NCI-H82 treated with DMSO at 0.1 percent for 48 hours (cell line): ENCODE results near the gene FOXD3.

Experiments
- DNase-seq: peaks from one replicate; lab custom pipeline; 2025; ENCODE audit not compliant: unreplicated experiment; lab: John Stamatoyannopoulos, UW

Gene FOXD3

GRCh38 chr1:63322114-63322943 is at the start of gene FOXD3:
Gene FOXD3, plus strand, starts transcription at chr1:63322567. Its CDS starts 492 bp downstream, at chr1:63323059.
- no peak for DNase-seq

- no peak for DNase-seq
These were observed 49.6 kb upstream of the FOXD3 start for GRCh38 chr1:63272811-63273210.

GRCh38 chr1:63274371-63274770 is 48.0 kb upstream of the FOXD3 start:
- DNase-seq: no peak

- no peak for DNase-seq
These were observed 47.4 kb upstream of the FOXD3 start for GRCh38 chr1:63274979-63275378.

GRCh38 chr1:63276624-63277023 is 45.7 kb upstream of the FOXD3 start:
- peak; percentile 84 for DNase-seq

GRCh38 chr1:63277195-63278192 is 44.9 kb upstream of the FOXD3 start:
- DNase-seq: peak; percentile 95

GRCh38 chr1:63281753-63282152 is 40.6 kb upstream of the FOXD3 start:
- no peak for DNase-seq

- no peak for DNase-seq
These were observed 33.2 kb upstream of the FOXD3 start for GRCh38 chr1:63289135-63289534.

GRCh38 chr1:63294803-63295594 is 27.4 kb upstream of the FOXD3 start:
- no peak for DNase-seq

- no peak for DNase-seq
These were observed 18.0 kb upstream of the FOXD3 start for GRCh38 chr1:63304410-63304809.

- DNase-seq: no peak
These were observed 17.3 kb upstream of the FOXD3 start for GRCh38 chr1:63305043-63305442.

GRCh38 chr1:63307196-63307794 is 15.1 kb upstream of the FOXD3 start:
- DNase-seq: no peak

- DNase-seq: no peak
These were observed 5.8 kb upstream of the FOXD3 start for GRCh38 chr1:63316598-63316983.

- DNase-seq: peak; percentile 58
These were observed 5.2 kb upstream of the FOXD3 start for GRCh38 chr1:63316984-63317816.

GRCh38 chr1:63317817-63318152 is 4.6 kb upstream of the FOXD3 start:
- no peak for DNase-seq

- no peak for DNase-seq
These were observed 4.0 kb upstream of the FOXD3 start for GRCh38 chr1:63318201-63318979.

- no peak for DNase-seq
These were observed 3.0 kb upstream of the FOXD3 start for GRCh38 chr1:63319046-63320021.
